CD4-positive, alpha-beta T cell (primary cell): ENCODE results near the gene CEP350. TPM values are rescaled to one million over a fixed set of nuclear protein-coding genes. Genes with fewer than 3 reads are reported as not detected.

Experiments
- ATAC-seq: fragments of 200-7000 bp; cut with Tn5 transposase; one replicate; pipeline ENCODE4 v1.10.0; 2022; ENCODE audit warnings: mild to moderate bottlenecking; ENCODE audit not compliant: poor library complexity
- CTCF ChIA-PET: fragments of 350-600 bp; sonication (Branson Sonifier 250); formaldehyde crosslinking; loops from one replicate; lab custom pipeline; 2021; ENCODE audit warnings: antibody characterized with exemption, inconsistent platforms; lab: Charles Lee
- POLR2A ChIA-PET: fragments of 350-600 bp; sonication (Branson Sonifier 250); formaldehyde crosslinking; loops from one replicate; lab custom pipeline; 2021; ENCODE audit warnings: antibody characterized with exemption, inconsistent platforms; lab: Charles Lee
- DNase-seq, 14 experiments: peaks; one replicate each; pipeline ENCODE4 v3.0.0-alpha.2; 2013 to 2020; ENCODE audit warnings: mixed read lengths in 2 of 14
- H3K27ac ChIP-seq, 2 donors: one replicate each; pipeline versions ENCODE4 v1.5.1 to v1.7.0; 2013; ENCODE audit warnings: low read length in 2 of 2, low read depth in 1 of 2, mild to moderate bottlenecking in 1 of 2
- H3K27me3 ChIP-seq, 2 experiments: 1 replicate in 1 of 2; 2 replicates in 1 of 2; pipeline versions ENCODE4 v1.6.1 to v1.7.0; 2013; ENCODE audit warnings: low read length in 2 of 2, control low read depth in 1 of 2, mild to moderate bottlenecking in 1 of 2, moderate library complexity in 1 of 2; ENCODE audit not compliant: insufficient read depth in 2 of 2, control insufficient read depth in 1 of 2
- H3K36me3 ChIP-seq: one replicate; pipeline ENCODE4 v1.6.1; 2013; ENCODE audit warnings: low read length, control low read depth; ENCODE audit not compliant: insufficient read depth
- H3K4me1 ChIP-seq: one replicate; pipeline ENCODE4 v1.6.1; 2013; ENCODE audit warnings: low read length, control low read depth; ENCODE audit not compliant: insufficient read depth
- H3K4me3 ChIP-seq: one replicate; pipeline ENCODE4 v1.5.1; 2013; ENCODE audit warnings: mild to moderate bottlenecking, low read length, moderate library complexity
- H3K9me3 ChIP-seq, 2 experiments: 1 replicate in 1 of 2; 2 replicates in 1 of 2; pipeline versions ENCODE4 v1.6.1 to v1.7.0; 2013; ENCODE audit warnings: low read length in 2 of 2, mild to moderate bottlenecking in 2 of 2, control low read depth in 1 of 2, moderate library complexity in 1 of 2; ENCODE audit not compliant: control insufficient read depth in 1 of 2, insufficient read depth in 1 of 2
- H3K27ac Mint-ChIP-seq: one replicate; pipeline ENCODE4 v1.8.0; 2020; ENCODE audit warnings: mixed read lengths
- H3K27me3 Mint-ChIP-seq: one replicate; pipeline ENCODE4 v1.8.0; 2021; ENCODE audit warnings: mixed read lengths
- H3K36me3 Mint-ChIP-seq: one replicate; pipeline ENCODE4 v1.8.0; 2021; ENCODE audit warnings: low read depth, mixed read lengths
- H3K4me1 Mint-ChIP-seq: one replicate; pipeline ENCODE4 v1.8.0; 2021; ENCODE audit warnings: low read depth, mixed read lengths
- H3K4me3 Mint-ChIP-seq: one replicate; pipeline ENCODE4 v1.8.0; 2020; ENCODE audit warnings: mild to moderate bottlenecking, mixed read lengths
- H3K9me3 Mint-ChIP-seq: one replicate; pipeline ENCODE4 v1.8.0; 2020; ENCODE audit warnings: mixed read lengths
- intact Hi-C, 2 experiments: fragments of 100-400 bp; cut with DNase I in 1 of 2; cut with micrococcal nuclease in 1 of 2; formaldehyde crosslinking; loops; one replicate each; pipeline versions ENCODE4 v1.15.1 to v1.9.0; 2023 to 2025; cut with DNase I, micrococcal nuclease
- total RNA-seq, 174 experiments: library from RNA in 2 of 174; stranded (reverse) in 2 of 174; gene quantifications; one replicate each; pipeline ENCODE4 v1.2.3 and lab custom pipeline; 2021 to 2026
- TF ChIP-seq, protein P1 (sequence below): fragments of 200-600 bp; IDR thresholded peaks from one replicate; pipeline ENCODE4 v1.8.0; 2022; ENCODE audit warnings: antibody characterized with exemption, mild to moderate bottlenecking

The CEP350 gene
- total RNA-seq, 2 experiments from 2014 or later: 45.5 to 51.4 TPM

DNA sequence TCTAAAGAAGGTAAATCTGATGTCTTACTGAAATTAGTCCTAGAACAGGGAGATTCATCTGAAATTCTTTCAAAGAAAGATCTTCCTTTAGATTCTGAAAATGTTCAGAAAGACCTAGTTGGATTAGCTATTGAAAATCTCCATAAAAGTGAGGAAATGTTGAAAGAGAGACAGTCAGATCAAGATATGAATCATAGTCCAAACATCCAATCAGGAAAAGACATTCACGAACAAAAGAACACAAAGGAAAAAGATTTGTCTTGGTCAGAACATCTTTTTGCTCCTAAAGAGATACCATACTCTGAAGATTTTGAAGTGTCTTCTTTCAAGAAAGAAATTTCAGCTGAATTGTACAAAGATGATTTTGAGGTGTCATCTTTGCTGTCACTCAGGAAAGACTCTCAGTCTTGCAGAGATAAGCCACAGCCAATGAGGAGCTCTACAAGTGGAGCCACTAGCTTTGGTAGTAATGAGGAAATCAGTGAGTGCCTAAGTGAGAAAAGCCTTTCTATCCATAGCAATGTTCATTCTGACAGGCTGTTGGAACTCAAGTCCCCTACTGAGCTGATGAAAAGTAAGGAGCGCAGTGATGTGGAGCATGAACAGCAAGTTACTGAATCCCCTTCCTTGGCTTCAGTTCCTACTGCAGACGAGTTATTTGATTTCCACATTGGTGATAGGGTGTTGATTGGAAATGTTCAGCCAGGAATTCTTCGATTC is 138.5 kb downstream of the CEP350 start:
- ATAC-seq: no peak

DNA sequence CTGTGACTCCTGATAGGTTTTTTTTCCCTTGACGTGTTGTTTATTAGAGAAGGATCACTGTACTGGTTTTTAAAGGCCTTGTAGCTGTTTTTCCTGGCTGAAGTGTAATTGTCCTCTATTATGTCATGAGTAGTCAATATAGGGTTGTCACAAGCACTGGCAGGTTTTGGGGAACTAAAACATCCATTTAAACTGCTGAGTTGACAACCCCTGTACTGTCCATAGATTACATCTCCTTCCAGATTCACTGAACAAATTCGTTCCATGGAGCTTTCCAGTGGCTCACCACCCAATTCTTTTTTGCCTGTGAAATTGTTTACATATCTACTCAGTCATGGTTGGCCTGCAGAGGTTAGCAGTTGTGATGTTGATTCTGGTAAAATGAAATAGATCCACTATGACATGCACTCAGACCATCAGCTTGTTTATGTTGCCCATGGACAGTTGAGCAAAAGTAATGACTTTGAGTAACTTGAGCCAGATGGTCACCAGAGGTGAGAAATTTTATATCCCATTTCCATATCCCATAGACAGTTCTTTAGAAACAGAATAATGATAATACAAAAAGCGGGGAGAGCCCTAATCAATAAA is 140.2 kb downstream of the CEP350 start:
- ChIA-PET CTCF (interaction anchor here (1.5 kb wide), 1 partner anchor 84 kb away, joined by 4 read pairs; no protein-coding TSS in a partner anchor), POLR2A (no interaction called here)
- no peaks in the 10 kb centered on the region for H3K27me3 ChIP-seq
- DNase-seq (no peak), ATAC-seq (no peak)
- Mint-ChIP-seq H3K9me3 (no peaks in the 10 kb centered on the region), H3K27me3 (no peaks in the 10 kb centered on the region), H3K27ac (no peak overlapping the region), H3K4me3 (no peak overlapping the region), H3K36me3 (peaks cover 89% of the 10 kb centered on the region), H3K4me1 (no peaks in the 10 kb centered on the region)
- H3K4me1 ChIP-seq: no peaks in the 10 kb centered on the region
- H3K9me3 ChIP-seq: no peaks in the 10 kb centered on the region
- TF ChIP-seq, protein P1, sequence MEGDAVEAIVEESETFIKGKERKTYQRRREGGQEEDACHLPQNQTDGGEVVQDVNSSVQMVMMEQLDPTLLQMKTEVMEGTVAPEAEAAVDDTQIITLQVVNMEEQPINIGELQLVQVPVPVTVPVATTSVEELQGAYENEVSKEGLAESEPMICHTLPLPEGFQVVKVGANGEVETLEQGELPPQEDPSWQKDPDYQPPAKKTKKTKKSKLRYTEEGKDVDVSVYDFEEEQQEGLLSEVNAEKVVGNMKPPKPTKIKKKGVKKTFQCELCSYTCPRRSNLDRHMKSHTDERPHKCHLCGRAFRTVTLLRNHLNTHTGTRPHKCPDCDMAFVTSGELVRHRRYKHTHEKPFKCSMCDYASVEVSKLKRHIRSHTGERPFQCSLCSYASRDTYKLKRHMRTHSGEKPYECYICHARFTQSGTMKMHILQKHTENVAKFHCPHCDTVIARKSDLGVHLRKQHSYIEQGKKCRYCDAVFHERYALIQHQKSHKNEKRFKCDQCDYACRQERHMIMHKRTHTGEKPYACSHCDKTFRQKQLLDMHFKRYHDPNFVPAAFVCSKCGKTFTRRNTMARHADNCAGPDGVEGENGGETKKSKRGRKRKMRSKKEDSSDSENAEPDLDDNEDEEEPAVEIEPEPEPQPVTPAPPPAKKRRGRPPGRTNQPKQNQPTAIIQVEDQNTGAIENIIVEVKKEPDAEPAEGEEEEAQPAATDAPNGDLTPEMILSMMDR: no peak
- no peak overlapping the region for H3K27ac ChIP-seq
- intact Hi-C loops: loop anchor here in 1 of 2 experiments (5.0 kb wide), 1 partner anchor 72 kb away; no protein-coding TSS in a partner anchor
- no peak overlapping the region for H3K4me3 ChIP-seq
- peaks cover 79% of the 10 kb centered on the region for H3K36me3 ChIP-seq

More for the DNA sequence above, 138.5 kb downstream of the CEP350 start:
- no peak overlapping the region for H3K4me3 Mint-ChIP-seq
- TF ChIP-seq, protein P1: no peak
- H3K27ac Mint-ChIP-seq: peak overlapping the region; percentile 61
- no peak for DNase-seq
- CTCF ChIA-PET: no interaction called here
- H3K4me1 ChIP-seq: no peaks in the 10 kb centered on the region
- no peak overlapping the region for H3K27ac ChIP-seq
- intact Hi-C loops: loop anchor here in 1 of 2 experiments (5.0 kb wide), 1 partner anchor 71 kb away; no protein-coding TSS in a partner anchor
- no peak overlapping the region for H3K4me3 ChIP-seq
- H3K36me3 Mint-ChIP-seq: peaks cover 90% of the 10 kb centered on the region
- H3K27me3 Mint-ChIP-seq: no peaks in the 10 kb centered on the region
- H3K36me3 ChIP-seq: peaks cover 75% of the 10 kb centered on the region
- no peaks in the 10 kb centered on the region for H3K9me3 ChIP-seq
- H3K4me1 Mint-ChIP-seq: no peaks in the 10 kb centered on the region
- H3K9me3 Mint-ChIP-seq: no peaks in the 10 kb centered on the region
- POLR2A ChIA-PET: no interaction called here
- no peaks in the 10 kb centered on the region for H3K27me3 ChIP-seq

- peaks cover 79% of the 10 kb centered on the region for H3K36me3 ChIP-seq
These were observed 142.1 kb downstream of the CEP350 start for GRCh38 chr1:180096584-180097325.

More at GRCh38 chr1:180096584-180097325, 142.1 kb downstream of the CEP350 start:
- no peaks in the 10 kb centered on the region for H3K9me3 Mint-ChIP-seq
- TF ChIP-seq, protein P1: no peak
- no peak overlapping the region for H3K4me3 ChIP-seq
- intact Hi-C loops: no loop called here
- no peaks in the 10 kb centered on the region for H3K4me1 Mint-ChIP-seq
- H3K4me1 ChIP-seq: no peaks in the 10 kb centered on the region
- H3K27me3 ChIP-seq: no peaks in the 10 kb centered on the region
- H3K36me3 Mint-ChIP-seq: peaks cover 91% of the 10 kb centered on the region
- no peaks in the 10 kb centered on the region for H3K27me3 Mint-ChIP-seq
- no peak overlapping the region for H3K27ac Mint-ChIP-seq
- ChIA-PET POLR2A (no interaction called here), CTCF (no interaction called here)
- no peaks in the 10 kb centered on the region for H3K9me3 ChIP-seq
- H3K27ac ChIP-seq: no peak overlapping the region
- ATAC-seq: no peak
- no peak for DNase-seq
- H3K4me3 Mint-ChIP-seq: no peak overlapping the region
